CD8-positive, alpha-beta memory T cell (primary cell): ENCODE data around the gene CYP46A1. TPM values are rescaled to one million over a fixed set of nuclear protein-coding genes. Genes with fewer than 3 reads are reported as not detected.

Source experiments
- CTCF ChIA-PET: fragments of 350-600 bp; sonication (Branson Sonifier 250); formaldehyde crosslinking; loops from one replicate; lab custom pipeline; 2021; ENCODE audit warnings: antibody characterized with exemption; lab: Charles Lee
- POLR2A ChIA-PET: fragments of 350-600 bp; sonication (Branson Sonifier 250); formaldehyde crosslinking; loops from one replicate; lab custom pipeline; 2021; ENCODE audit warnings: antibody characterized with exemption; lab: Charles Lee
- DNase-seq, 5 donors: peaks; one replicate each; pipeline versions ENCODE4 v3.0.0 to v3.0.0-alpha.2; 2020 to 2022; ENCODE audit warnings: mixed read lengths in 1 of 5
- H3K27ac ChIP-seq: one replicate; pipeline ENCODE4 v1.7.0; 2013; ENCODE audit warnings: low read depth, mild to moderate bottlenecking, low read length, moderate library complexity
- H3K27me3 ChIP-seq: 2 replicates; pipeline ENCODE4 v1.7.0; 2013; ENCODE audit warnings: low read length, mild to moderate bottlenecking; ENCODE audit not compliant: insufficient read depth, poor library complexity, severe bottlenecking
- H3K36me3 ChIP-seq: 2 replicates; pipeline ENCODE4 v1.7.0; 2013; ENCODE audit warnings: mild to moderate bottlenecking, low read length, moderate library complexity; ENCODE audit not compliant: insufficient read depth
- H3K4me1 ChIP-seq: 2 replicates; pipeline ENCODE4 v1.7.0; 2013; ENCODE audit warnings: mild to moderate bottlenecking, low read length, moderate library complexity; ENCODE audit not compliant: insufficient read depth
- H3K4me3 ChIP-seq: 2 replicates; pipeline ENCODE4 v1.7.0; 2013; ENCODE audit warnings: mild to moderate bottlenecking, low read length
- H3K9me3 ChIP-seq: 2 replicates; pipeline ENCODE4 v1.7.0; 2013; ENCODE audit warnings: mild to moderate bottlenecking, low read length
- H3K27ac Mint-ChIP-seq, 8 donors: one replicate each; pipeline ENCODE4 v1.8.0; 2020 to 2021; ENCODE audit warnings: mixed read lengths in 8 of 8, mild to moderate bottlenecking in 6 of 8, inconsistent platforms in 3 of 8, moderate library complexity in 3 of 8
- H3K27me3 Mint-ChIP-seq, 2 donors: one replicate each; pipeline ENCODE4 v1.8.0; 2020 to 2021; ENCODE audit warnings: mixed read lengths in 2 of 2, mild to moderate bottlenecking in 1 of 2, moderate library complexity in 1 of 2
- H3K36me3 Mint-ChIP-seq, 3 donors: one replicate each; pipeline ENCODE4 v1.8.0; 2020 to 2021; ENCODE audit warnings: mixed read lengths in 3 of 3, inconsistent platforms in 1 of 3, mild to moderate bottlenecking in 1 of 3
- H3K4me1 Mint-ChIP-seq, 3 donors: one replicate each; pipeline ENCODE4 v1.8.0; 2020 to 2021; ENCODE audit warnings: mixed read lengths in 3 of 3, inconsistent platforms in 1 of 3, mild to moderate bottlenecking in 1 of 3
- H3K4me3 Mint-ChIP-seq, 7 donors: one replicate each; pipeline ENCODE4 v1.8.0; 2020 to 2021; ENCODE audit warnings: mixed read lengths in 7 of 7, mild to moderate bottlenecking in 6 of 7, moderate library complexity in 4 of 7, inconsistent platforms in 2 of 7
- H3K9me3 Mint-ChIP-seq, 5 donors: one replicate each; pipeline ENCODE4 v1.8.0; 2020 to 2022; ENCODE audit warnings: mixed read lengths in 5 of 5, mild to moderate bottlenecking in 3 of 5, moderate library complexity in 2 of 5, inconsistent platforms in 1 of 5
- polyA plus RNA-seq: library from polyadenylated mRNA; unstranded; fragments of 300-500 nt; fragmentation: Illumina TruSeq; gene quantifications from one replicate; pipeline ENCODE4 v1.2.3, GENCODE V29; 2021
- total RNA-seq, 2 experiments: library from RNA; stranded (reverse); gene quantifications; one replicate each; pipeline ENCODE4 v1.2.3, GENCODE V29; 2021

CYP46A1 gene
- total and polyA plus RNA-seq, 3 experiments from 2014 or later, result 0.07 to 0.20 TPM; not detected in 1

DNA sequence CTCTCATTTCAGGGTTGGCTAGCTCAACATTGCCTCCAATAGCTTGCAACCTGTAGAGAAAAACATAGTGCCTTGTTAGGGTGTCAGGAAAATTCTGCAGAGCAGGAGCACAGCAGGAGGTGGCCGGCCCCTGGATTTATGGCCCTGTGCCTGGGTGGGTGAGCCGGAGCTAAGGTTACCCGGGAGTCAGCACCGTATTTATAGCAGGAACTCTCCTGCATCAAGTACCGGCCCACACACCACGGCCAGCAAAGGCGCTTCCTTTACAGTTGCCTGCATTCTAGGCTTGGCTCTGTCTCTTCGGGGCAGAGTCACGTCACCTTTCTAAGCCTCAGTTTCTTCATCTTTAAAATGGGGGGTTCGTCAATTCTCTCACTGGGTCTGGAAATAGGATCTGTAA is 56.3 kb downstream of the CYP46A1 start:
- no peak overlapping the region for H3K27ac Mint-ChIP-seq
- Histone ChIP-seq H3K27me3 (peaks cover 8% of the 10 kb centered on the region), H3K4me1 (no peaks in the 10 kb centered on the region), H3K27ac (no peak overlapping the region), H3K36me3 (no peaks in the 10 kb centered on the region), H3K9me3 (no peaks in the 10 kb centered on the region), H3K4me3 (no peak overlapping the region)
- DNase-seq, result no peak
- CTCF ChIA-PET, result interaction anchor here (1.2 to 2.5 kb wide), 2 partner anchors 10 to 58 kb away, joined by 3 to 9 read pairs; no protein-coding TSS in a partner anchor
- H3K36me3 Mint-ChIP-seq, result no peaks in the 10 kb centered on the region
- peaks cover 22 to 38% of the 10 kb centered on the region in 2 donors for H3K27me3 Mint-ChIP-seq
- peaks cover 0 to 3% (median 0%) of the 10 kb centered on the region in 3 donors for H3K4me1 Mint-ChIP-seq
- no peaks in the 10 kb centered on the region for H3K9me3 Mint-ChIP-seq
- no peak overlapping the region for H3K4me3 Mint-ChIP-seq
- POLR2A ChIA-PET, result no interaction called here

GRCh38 chr14:99741227-99741976 is 57.3 kb downstream of the CYP46A1 start:
- H3K27me3 ChIP-seq, result peaks cover 4% of the 10 kb centered on the region
- H3K36me3 ChIP-seq, result no peaks in the 10 kb centered on the region
- Mint-ChIP-seq H3K27me3 (peaks cover 18 to 35% of the 10 kb centered on the region in 2 donors), H3K9me3 (no peaks in the 10 kb centered on the region), H3K4me3 (no peak overlapping the region), H3K27ac (no peak overlapping the region), H3K36me3 (no peaks in the 10 kb centered on the region), H3K4me1 (peaks cover 0 to 9% (median 6%) of the 10 kb centered on the region in 3 donors)
- H3K4me3 ChIP-seq, result no peak overlapping the region
- CTCF ChIA-PET, result no interaction called here
- no peak for DNase-seq
- no peaks in the 10 kb centered on the region for H3K9me3 ChIP-seq
- POLR2A ChIA-PET, result no interaction called here
- H3K4me1 ChIP-seq, result no peaks in the 10 kb centered on the region
- H3K27ac ChIP-seq, result no peak overlapping the region

DNA sequence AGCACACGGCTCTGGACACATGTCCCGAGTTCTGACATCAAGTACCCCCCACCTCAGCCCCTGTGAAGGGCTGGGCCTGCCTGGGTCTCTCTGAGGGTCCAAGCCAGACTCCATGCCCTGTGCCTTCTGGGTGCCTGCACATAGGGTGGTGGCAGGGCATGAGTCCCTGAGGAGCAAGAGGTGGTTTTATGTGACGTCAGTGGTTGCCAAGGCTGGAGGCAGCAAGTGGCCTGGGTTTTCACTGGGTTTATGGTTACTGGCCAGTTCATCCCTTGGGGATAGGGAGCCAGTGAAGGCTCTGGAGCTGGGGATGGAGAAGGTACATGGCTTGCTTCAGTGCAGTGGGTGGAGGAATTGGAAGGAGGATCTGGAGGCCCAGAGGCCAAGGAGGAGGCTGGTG is 58.0 kb downstream of the CYP46A1 start:
- Histone ChIP-seq H3K9me3 (no peaks in the 10 kb centered on the region), H3K4me1 (no peaks in the 10 kb centered on the region), H3K4me3 (no peak overlapping the region), H3K27me3 (peaks cover 4% of the 10 kb centered on the region), H3K27ac (no peak overlapping the region), H3K36me3 (no peaks in the 10 kb centered on the region)
- ChIA-PET CTCF (no interaction called here), POLR2A (no interaction called here)
- H3K36me3 Mint-ChIP-seq, result no peaks in the 10 kb centered on the region
- H3K9me3 Mint-ChIP-seq, result no peaks in the 10 kb centered on the region
- no peak for DNase-seq
- H3K27ac Mint-ChIP-seq, result peak overlapping the region in 2 of 8 donors; percentile 6 to 63
- peaks cover 1 to 8% (median 6%) of the 10 kb centered on the region in 3 donors for H3K4me1 Mint-ChIP-seq
- H3K27me3 Mint-ChIP-seq, result peaks cover 12 to 29% of the 10 kb centered on the region in 2 donors
- no peak overlapping the region for H3K4me3 Mint-ChIP-seq

- CTCF ChIA-PET, result interaction anchor here (1.7 kb wide), 1 partner anchor 13 kb away, joined by 4 read pairs; no protein-coding TSS in a partner anchor
- peaks cover 1 to 6% (median 6%) of the 10 kb centered on the region in 3 donors for H3K4me1 Mint-ChIP-seq
- H3K4me3 Mint-ChIP-seq, result no peak overlapping the region
Observed at GRCh38 chr14:99742509-99743487, 58.7 kb downstream of the CYP46A1 start.

DNA sequence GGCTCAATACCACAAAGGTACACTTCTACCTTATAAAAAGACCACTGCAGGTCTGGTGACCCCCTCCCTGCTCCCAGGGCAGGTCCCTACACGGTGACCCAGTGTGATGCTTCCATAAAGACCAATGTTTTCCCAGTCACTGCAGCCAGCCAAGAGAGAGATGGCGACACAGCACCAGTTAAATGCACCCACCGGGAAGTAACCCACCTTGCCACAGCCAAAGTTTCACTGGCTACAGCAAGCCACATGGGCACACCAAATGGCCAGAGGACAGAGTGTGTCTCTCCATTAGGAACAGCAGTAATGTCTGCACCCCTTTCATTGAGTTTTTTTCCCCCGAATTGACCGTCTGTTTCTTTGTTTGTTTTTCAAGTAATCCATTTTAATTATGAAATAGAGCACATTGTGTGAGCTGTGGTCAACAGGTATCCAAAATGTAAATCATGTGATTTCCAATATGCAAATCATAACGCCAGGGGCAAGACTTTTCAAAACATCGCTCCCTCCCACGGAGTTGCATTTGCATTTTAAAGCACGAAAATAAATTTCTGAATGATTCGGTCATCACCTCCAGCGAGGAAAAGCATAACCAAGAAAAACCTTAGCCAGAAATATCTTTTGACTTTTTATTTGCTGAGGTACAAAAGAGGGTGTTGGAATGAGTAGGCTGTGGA is 60.2 kb downstream of the CYP46A1 start:
- peak overlapping the region in 1 of 7 donors; percentile 27 for H3K4me3 Mint-ChIP-seq

More at GRCh38 chr14:99742509-99743487, 58.7 kb downstream of the CYP46A1 start:
- peaks cover 4% of the 10 kb centered on the region for H3K27me3 ChIP-seq
- no peaks in the 10 kb centered on the region for H3K9me3 ChIP-seq
- DNase-seq, result no peak
- POLR2A ChIA-PET, result no interaction called here
- no peaks in the 10 kb centered on the region for H3K36me3 ChIP-seq
- H3K36me3 Mint-ChIP-seq, result no peaks in the 10 kb centered on the region
- H3K4me1 ChIP-seq, result no peaks in the 10 kb centered on the region
- no peak overlapping the region for H3K27ac Mint-ChIP-seq
- H3K27me3 Mint-ChIP-seq, result peaks cover 10 to 28% of the 10 kb centered on the region in 2 donors
- H3K27ac ChIP-seq, result no peak overlapping the region
- no peak overlapping the region for H3K4me3 ChIP-seq
- no peaks in the 10 kb centered on the region for H3K9me3 Mint-ChIP-seq

GRCh38 chr14:99744873-99745224 is 60.8 kb downstream of the CYP46A1 start:
- DNase-seq, result no peak
- POLR2A ChIA-PET, result no interaction called here
- CTCF ChIA-PET, result no interaction called here
- H3K27ac Mint-ChIP-seq, result no peak overlapping the region
- Histone ChIP-seq H3K4me3 (no peak overlapping the region), H3K27ac (no peak overlapping the region), H3K9me3 (no peaks in the 10 kb centered on the region), H3K4me1 (no peaks in the 10 kb centered on the region), H3K27me3 (no peaks in the 10 kb centered on the region), H3K36me3 (no peaks in the 10 kb centered on the region)
- H3K9me3 Mint-ChIP-seq, result no peaks in the 10 kb centered on the region
- H3K4me3 Mint-ChIP-seq, result no peak overlapping the region
- H3K27me3 Mint-ChIP-seq, result peaks cover 19 to 39% of the 10 kb centered on the region in 2 donors
- H3K4me1 Mint-ChIP-seq, result peaks cover 1 to 6% (median 6%) of the 10 kb centered on the region in 3 donors
- H3K36me3 Mint-ChIP-seq, result no peaks in the 10 kb centered on the region

More for the DNA sequence above, 60.2 kb downstream of the CYP46A1 start:
- H3K27ac Mint-ChIP-seq, result peak overlapping the region in 1 of 8 donors; percentile 71
- H3K4me3 ChIP-seq, result no peak overlapping the region
- peaks cover 17 to 41% of the 10 kb centered on the region in 2 donors for H3K27me3 Mint-ChIP-seq
- no peaks in the 10 kb centered on the region for H3K36me3 ChIP-seq
- no peak overlapping the region for H3K27ac ChIP-seq
- CTCF ChIA-PET, result interaction anchor here (1.7 kb wide), 1 partner anchor 14 kb away, joined by 4 read pairs; no protein-coding TSS in a partner anchor
- H3K9me3 ChIP-seq, result no peaks in the 10 kb centered on the region
- H3K9me3 Mint-ChIP-seq, result no peaks in the 10 kb centered on the region
- no peaks in the 10 kb centered on the region for H3K27me3 ChIP-seq
- no peaks in the 10 kb centered on the region for H3K4me1 ChIP-seq
- H3K36me3 Mint-ChIP-seq, result no peaks in the 10 kb centered on the region
- no peak for DNase-seq
- H3K4me1 Mint-ChIP-seq, result peaks cover 1 to 6% (median 6%) of the 10 kb centered on the region in 3 donors
- POLR2A ChIA-PET, result no interaction called here

DNA sequence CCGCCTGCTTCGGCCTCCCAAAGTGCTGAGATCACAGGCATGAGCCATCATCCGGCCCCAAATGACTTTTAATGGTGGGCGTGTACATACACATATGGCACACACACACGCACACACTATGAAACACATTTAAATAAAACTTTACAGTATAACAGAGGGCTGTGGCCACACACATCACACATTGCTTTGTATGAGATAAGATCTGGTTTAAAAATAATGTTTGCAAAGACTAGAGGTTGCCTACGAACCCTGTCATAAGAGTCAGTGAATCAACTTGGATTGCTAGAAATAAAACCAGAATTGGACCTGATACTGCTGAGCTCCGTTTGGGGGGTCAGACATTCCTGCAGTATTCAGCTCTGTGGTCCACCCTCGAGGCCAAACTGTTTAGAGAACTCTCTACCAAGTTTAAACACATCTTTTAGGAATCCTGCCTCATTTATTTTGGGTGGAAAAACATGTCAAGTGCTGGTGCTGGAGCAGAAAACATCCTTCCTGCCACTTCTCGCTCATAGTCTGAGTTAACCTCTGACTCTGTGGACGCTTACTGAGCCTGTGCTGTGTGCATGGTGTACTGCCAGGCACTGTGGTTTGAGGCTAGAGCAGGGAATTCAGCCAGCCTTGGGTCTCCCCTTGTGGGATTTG is 61.3 kb downstream of the CYP46A1 start:
- no peaks in the 10 kb centered on the region for H3K36me3 ChIP-seq

More for the DNA sequence above, 61.3 kb downstream of the CYP46A1 start:
- H3K9me3 ChIP-seq, result no peaks in the 10 kb centered on the region
- POLR2A ChIA-PET, result no interaction called here
- H3K27ac ChIP-seq, result no peak overlapping the region
- CTCF ChIA-PET, result no interaction called here
- peaks cover 20 to 41% of the 10 kb centered on the region in 2 donors for H3K27me3 Mint-ChIP-seq
- DNase-seq, result no peak
- no peaks in the 10 kb centered on the region for H3K36me3 Mint-ChIP-seq
- H3K4me1 Mint-ChIP-seq, result peaks cover 1 to 6% (median 6%) of the 10 kb centered on the region in 3 donors
- H3K4me3 Mint-ChIP-seq, result no peak overlapping the region
- H3K9me3 Mint-ChIP-seq, result no peaks in the 10 kb centered on the region
- no peak overlapping the region for H3K27ac Mint-ChIP-seq
- no peak overlapping the region for H3K4me3 ChIP-seq
- H3K4me1 ChIP-seq, result no peaks in the 10 kb centered on the region
- H3K27me3 ChIP-seq, result no peaks in the 10 kb centered on the region
